ENCODE results near the gene RPLP2.

- TF ChIP-seq, protein P1, sequence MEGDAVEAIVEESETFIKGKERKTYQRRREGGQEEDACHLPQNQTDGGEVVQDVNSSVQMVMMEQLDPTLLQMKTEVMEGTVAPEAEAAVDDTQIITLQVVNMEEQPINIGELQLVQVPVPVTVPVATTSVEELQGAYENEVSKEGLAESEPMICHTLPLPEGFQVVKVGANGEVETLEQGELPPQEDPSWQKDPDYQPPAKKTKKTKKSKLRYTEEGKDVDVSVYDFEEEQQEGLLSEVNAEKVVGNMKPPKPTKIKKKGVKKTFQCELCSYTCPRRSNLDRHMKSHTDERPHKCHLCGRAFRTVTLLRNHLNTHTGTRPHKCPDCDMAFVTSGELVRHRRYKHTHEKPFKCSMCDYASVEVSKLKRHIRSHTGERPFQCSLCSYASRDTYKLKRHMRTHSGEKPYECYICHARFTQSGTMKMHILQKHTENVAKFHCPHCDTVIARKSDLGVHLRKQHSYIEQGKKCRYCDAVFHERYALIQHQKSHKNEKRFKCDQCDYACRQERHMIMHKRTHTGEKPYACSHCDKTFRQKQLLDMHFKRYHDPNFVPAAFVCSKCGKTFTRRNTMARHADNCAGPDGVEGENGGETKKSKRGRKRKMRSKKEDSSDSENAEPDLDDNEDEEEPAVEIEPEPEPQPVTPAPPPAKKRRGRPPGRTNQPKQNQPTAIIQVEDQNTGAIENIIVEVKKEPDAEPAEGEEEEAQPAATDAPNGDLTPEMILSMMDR (IDR thresholded peaks at IDR 0.05; ENCODE audit: low read depth, low read length): no peak
- no peak for TF ChIP-seq POLR2A (IDR thresholded peaks at IDR 0.05; ENCODE audit: extremely low read depth, insufficient read length)
Observed at GRCh38 chr11:790721-791564, 18.8 kb upstream of the RPLP2 start.

Measured in NB4 (cell line).